ENCODE results near the gene ANXA11.

Gene ANXA11

GRCh38 chr10:80200259-80200658 lies 5.1 kb downstream of the ANXA11 start:
- no peak for TF ChIP-seq CTCF (IDR thresholded peaks at IDR 0.05; ENCODE audit: insufficient read depth, low read depth, low read length, missing control alignments)
- no peak overlapping the region for H3K4me3 ChIP-seq (ENCODE audit: low read depth, low read length)
- DNase-seq (ENCODE audit: low read depth), result no peak

- TF ChIP-seq CTCF (IDR thresholded peaks at IDR 0.05; ENCODE audit: insufficient read depth, low read depth, low read length, missing control alignments), result no peak
- H3K4me3 ChIP-seq (ENCODE audit: low read depth, low read length), result no peak overlapping the region
- no peak for DNase-seq (ENCODE audit: low read depth)
Measured at GRCh38 chr10:80199828-80200227, 5.5 kb downstream of the ANXA11 start.

- no peak overlapping the region for H3K4me3 ChIP-seq (ENCODE audit: low read depth, low read length)
- no peak for DNase-seq (ENCODE audit: low read depth)
- no peak for TF ChIP-seq CTCF (IDR thresholded peaks at IDR 0.05; ENCODE audit: insufficient read depth, low read depth, low read length, missing control alignments)
Measured at GRCh38 chr10:80197972-80198916, 7.1 kb downstream of the ANXA11 start.

GRCh38 chr10:80196950-80197315 lies 8.4 kb downstream of the ANXA11 start:
- DNase-seq (ENCODE audit: low read depth), result no peak
- H3K4me3 ChIP-seq (ENCODE audit: low read depth, low read length), result no peak overlapping the region
- TF ChIP-seq CTCF (IDR thresholded peaks at IDR 0.05; ENCODE audit: insufficient read depth, low read depth, low read length, missing control alignments), result no peak

- DNase-seq (ENCODE audit: low read depth), result peak; percentile 67
- H3K4me3 ChIP-seq (ENCODE audit: low read depth, low read length), result no peak overlapping the region
- TF ChIP-seq CTCF (IDR thresholded peaks at IDR 0.05; ENCODE audit: insufficient read depth, low read depth, low read length, missing control alignments), result no peak
Measured at GRCh38 chr10:80196270-80196949, 8.9 kb downstream of the ANXA11 start.

- no peak for DNase-seq (ENCODE audit: low read depth)
- no peak for TF ChIP-seq CTCF (IDR thresholded peaks at IDR 0.05; ENCODE audit: insufficient read depth, low read depth, low read length, missing control alignments)
- no peak overlapping the region for H3K4me3 ChIP-seq (ENCODE audit: low read depth, low read length)
Measured at GRCh38 chr10:80195046-80195574, 10.2 kb downstream of the ANXA11 start.
